Epithelial cell of proximal tubule (primary cell): Measurements from ENCODE around the gene MRPL40. TPM values are rescaled to one million over a fixed set of nuclear protein-coding genes. Genes with fewer than 3 reads are reported as not detected.

Source experiments
- DNase-seq: peaks from one replicate; pipeline ENCODE4 v3.0.0-alpha.2; 2011; ENCODE audit warnings: low read depth
- H3K4me3 ChIP-seq: 2 replicates; pipeline ENCODE4 v1.5.1; 2011; ENCODE audit warnings: low read depth, mild to moderate bottlenecking, low read length
- CTCF ChIP-seq: conservative IDR thresholded peaks from 2 replicates; pipeline ENCODE4 v1.5.1; 2012; ENCODE audit warnings: low read depth, mild to moderate bottlenecking, low read length
- total RNA-seq: library from RNA; depleted of rRNA; stranded (reverse); fragments of >200 nt; gene quantifications from 2 replicates; pipeline ENCODE4 v1.2.3, GENCODE V29; 2015

Gene MRPL40
- total RNA-seq: 24.3 and 43.8 TPM in 2 replicates

GRCh38 chr22:19432133-19432851 lies at the start of gene MRPL40:
MRPL40 (plus strand) TSS chr22:19432545; CDS start chr22:19432555, 10 bp downstream.
- peak; percentile 39 for DNase-seq
- H3K4me3 ChIP-seq: peak within 1 kb of the TSS; percentile 77
- TF ChIP-seq CTCF: no peak

- no peak overlapping the region for H3K4me3 ChIP-seq
- no peak for TF ChIP-seq CTCF
- DNase-seq: no peak
Measured at GRCh38 chr22:19383292-19383691, 49.1 kb upstream of the MRPL40 start.

GRCh38 chr22:19385221-19385906 lies 47.0 kb upstream of the MRPL40 start:
- DNase-seq: no peak
- no peak overlapping the region for H3K4me3 ChIP-seq
- TF ChIP-seq CTCF: no peak

GRCh38 chr22:19386248-19386647 lies 46.1 kb upstream of the MRPL40 start:
- no peak overlapping the region for H3K4me3 ChIP-seq
- TF ChIP-seq CTCF: no peak
- DNase-seq: no peak

GRCh38 chr22:19387038-19387437 lies 45.3 kb upstream of the MRPL40 start:
- no peak for DNase-seq

GRCh38 chr22:19387575-19387974 lies 44.8 kb upstream of the MRPL40 start:
- no peak for TF ChIP-seq CTCF
- DNase-seq: no peak
- no peak overlapping the region for H3K4me3 ChIP-seq

More at GRCh38 chr22:19387038-19387437, 45.3 kb upstream of the MRPL40 start:
- no peak for TF ChIP-seq CTCF
- no peak overlapping the region for H3K4me3 ChIP-seq
